Astrocyte of the spinal cord (primary cell): ENCODE data around the gene C6orf132.
"Not testable (repeated sequence)": the region's sequence is repeated elsewhere in the genome, so short reads cannot be mapped to it uniquely, and the experiment has no call there.

ENCODE experiments used
- DNase-seq: peaks from one replicate; pipeline ENCODE4 v3.0.0; 2011; ENCODE audit warnings: low read depth, low spot score
- H3K4me3 ChIP-seq: 2 replicates; pipeline ENCODE4 v1.5.1; 2011; ENCODE audit warnings: low read depth, mild to moderate bottlenecking, low read length, moderate library complexity
- in situ Hi-C: cut with HindIII; loops from 2 replicates; pipeline ENCODE4 v1.10.0; 2017; ENCODE audit warnings: low sequenced_read_pairs
- TF ChIP-seq, protein P1 (sequence below): IDR thresholded peaks from 2 replicates; pipeline ENCODE4 v1.5.1; 2012; ENCODE audit warnings: low read depth, mild to moderate bottlenecking, low read length, inconsistent platforms

Gene C6orf132

DNA sequence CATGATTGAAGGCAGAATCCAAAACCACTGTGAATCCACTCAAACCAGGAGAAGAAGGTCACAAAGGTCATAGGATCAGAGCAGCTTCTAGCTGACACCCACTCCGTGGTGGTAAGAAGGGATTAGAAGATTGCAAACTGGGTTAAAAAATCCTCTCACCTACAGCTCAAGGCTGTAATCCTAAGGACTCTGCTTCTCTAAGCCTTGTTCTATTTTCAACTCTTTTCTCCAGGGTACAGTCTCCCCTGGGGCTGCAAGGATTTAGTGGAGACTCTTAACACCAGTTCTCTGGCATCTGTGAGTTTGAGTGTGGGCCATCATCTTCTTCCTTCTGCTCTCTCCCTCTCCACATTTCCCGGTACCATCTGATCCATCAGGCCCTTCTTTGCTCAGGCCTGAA is 30.7 kb upstream of the C6orf132 start, which contains the start of gene GUCA1A:
Gene GUCA1A (plus strand): TSS at position 264 of the 400 bp plus-strand sequence. CDS start 250 bp downstream, outside the sequence.
- H3K4me3 ChIP-seq, result no peak within 1 kb of the TSS
- DNase-seq, result no peak
- in situ Hi-C loops, result no loop called here
- TF ChIP-seq, protein P1, sequence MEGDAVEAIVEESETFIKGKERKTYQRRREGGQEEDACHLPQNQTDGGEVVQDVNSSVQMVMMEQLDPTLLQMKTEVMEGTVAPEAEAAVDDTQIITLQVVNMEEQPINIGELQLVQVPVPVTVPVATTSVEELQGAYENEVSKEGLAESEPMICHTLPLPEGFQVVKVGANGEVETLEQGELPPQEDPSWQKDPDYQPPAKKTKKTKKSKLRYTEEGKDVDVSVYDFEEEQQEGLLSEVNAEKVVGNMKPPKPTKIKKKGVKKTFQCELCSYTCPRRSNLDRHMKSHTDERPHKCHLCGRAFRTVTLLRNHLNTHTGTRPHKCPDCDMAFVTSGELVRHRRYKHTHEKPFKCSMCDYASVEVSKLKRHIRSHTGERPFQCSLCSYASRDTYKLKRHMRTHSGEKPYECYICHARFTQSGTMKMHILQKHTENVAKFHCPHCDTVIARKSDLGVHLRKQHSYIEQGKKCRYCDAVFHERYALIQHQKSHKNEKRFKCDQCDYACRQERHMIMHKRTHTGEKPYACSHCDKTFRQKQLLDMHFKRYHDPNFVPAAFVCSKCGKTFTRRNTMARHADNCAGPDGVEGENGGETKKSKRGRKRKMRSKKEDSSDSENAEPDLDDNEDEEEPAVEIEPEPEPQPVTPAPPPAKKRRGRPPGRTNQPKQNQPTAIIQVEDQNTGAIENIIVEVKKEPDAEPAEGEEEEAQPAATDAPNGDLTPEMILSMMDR, result no peak

DNA sequence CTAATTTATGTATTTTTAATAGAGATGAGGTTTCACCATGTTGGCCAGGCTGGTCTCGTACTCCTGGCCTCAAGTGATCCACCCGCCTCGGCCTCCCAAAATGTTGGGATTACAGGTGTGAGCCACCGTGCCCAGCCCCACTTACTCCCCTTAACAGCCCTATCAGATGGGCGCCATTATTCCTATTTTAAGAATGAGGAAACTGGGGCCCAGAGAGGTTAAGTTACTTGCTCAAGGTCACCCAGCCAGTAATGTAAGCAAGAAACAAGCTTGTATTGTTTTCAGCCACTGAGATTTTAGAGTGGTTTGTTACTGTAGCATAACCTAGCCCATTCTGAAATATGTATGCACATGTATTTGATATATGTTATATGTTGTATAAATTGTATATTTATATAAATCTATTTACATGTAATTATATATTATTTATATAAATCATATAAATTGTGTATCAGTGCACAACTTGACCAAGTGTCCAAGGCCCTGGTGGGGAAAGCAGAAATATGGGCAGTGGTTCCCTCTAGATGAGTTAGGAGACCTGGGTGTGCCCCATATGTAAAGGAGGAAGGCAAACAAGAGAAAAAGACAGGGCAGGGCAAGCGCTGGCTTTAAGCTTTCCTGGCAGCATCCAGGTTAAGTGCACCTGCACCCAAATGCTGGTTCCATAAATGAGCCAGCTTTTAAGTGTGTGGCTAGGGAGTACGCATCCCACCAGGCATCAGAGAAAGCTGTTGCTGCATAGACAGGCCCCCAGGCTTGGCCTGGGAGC is 29.6 kb upstream of the C6orf132 start:
- TF ChIP-seq, protein P1, result no peak
- DNase-seq, result no peak
- H3K4me3 ChIP-seq, result no peak overlapping the region
- in situ Hi-C loops, result no loop called here

DNA sequence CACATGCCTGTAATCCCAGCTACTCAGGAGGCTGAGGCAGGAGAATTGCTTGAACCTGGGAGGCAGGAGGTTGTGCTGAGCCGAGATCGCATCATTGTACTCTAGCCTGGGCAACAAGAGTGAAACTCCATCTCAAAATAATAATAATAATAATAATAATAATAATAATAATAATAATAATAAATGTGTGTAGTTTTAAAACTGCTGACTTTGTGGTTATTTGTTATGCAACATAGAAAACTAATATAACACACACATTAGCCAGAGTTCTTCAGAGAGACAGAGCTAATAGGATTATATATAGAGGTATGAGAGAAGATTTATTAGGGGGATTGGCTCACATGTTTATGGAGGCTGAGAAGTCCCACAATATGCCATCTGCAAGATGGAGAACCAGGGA is 27.4 kb upstream of the C6orf132 start:
- in situ Hi-C loops, H3K4me3 ChIP-seq, DNase-seq: not testable (repeated sequence)

DNA sequence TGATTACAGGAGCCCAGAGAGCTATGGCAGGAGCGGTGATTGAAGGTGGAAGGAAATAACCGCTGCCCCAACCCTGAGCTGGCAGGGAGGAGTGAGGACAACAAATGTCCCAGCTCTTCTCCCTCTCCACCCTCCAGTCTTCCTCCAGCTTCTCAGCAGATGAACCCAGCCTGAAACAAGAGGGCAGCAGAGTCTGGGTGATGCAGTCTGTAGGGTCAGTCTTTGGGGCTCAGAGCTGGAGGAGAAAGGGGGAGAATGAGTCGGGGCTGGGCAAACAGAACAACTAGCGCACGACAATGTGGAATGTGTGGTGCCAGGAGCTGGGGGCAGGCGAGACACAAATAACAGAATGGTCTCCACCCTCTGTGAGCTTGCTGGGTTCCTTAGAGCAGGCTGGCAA is 26.2 kb upstream of the C6orf132 start:
- DNase-seq, result no peak
- TF ChIP-seq, protein P1, result peak; percentile 6
- H3K4me3 ChIP-seq, result no peak overlapping the region
- in situ Hi-C loops, result no loop called here

DNA sequence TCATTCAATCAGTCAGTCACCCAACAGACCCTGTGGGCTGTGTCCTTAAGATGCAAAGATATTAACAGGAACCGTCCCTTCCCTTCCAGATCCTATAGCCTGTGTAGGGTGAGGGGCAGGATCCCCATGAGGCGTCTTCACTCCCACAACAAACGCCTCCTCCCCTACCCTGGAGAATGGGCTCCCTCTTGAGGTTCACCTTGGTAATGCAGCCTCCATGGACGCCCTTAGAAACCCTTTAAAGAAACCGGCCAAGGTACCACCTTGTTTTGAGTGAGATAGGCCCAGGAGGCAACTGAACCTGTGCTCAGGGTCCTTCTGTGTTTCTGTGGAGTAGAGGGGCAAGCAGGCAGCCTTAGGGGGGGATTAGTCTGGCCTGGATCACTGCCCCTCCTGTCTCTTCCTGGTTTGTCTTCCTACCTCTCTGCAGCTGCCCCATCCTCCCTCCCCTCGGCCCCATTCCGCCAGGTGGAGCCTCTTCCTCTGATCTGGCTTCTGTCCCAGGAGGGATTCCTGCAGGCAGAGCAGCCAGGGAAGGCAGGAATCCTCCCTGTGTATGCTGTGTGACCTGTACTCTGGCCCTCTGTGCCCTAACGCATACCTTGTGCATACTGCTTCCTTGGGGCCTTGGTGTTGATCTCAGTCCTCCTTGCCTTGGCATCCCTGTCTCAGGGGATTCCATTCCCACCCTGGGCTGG is 24.2 kb upstream of the C6orf132 start:
- DNase-seq, result peak; percentile 71
- H3K4me3 ChIP-seq, result no peak overlapping the region
- in situ Hi-C loops, result no loop called here
- TF ChIP-seq, protein P1, result peak; percentile 95

DNA sequence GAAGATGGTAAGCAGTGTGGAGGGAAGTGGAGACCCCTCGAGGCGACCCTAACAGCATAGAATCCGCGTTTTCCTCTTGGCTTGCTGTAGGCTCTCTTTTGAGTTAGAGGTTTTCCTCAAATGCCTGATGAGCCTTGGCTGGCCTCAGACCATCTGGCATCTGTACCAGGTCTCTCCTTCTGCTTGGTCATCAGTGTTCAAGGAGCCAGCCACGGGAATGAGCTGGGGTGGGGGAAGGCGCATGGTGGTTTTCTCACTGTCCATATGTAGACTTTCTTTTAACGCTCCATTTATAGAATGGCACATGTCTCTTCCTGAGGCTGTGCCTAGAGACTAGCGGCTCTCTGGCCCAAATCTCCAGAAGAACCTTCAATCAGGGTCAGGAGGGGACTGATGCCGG is 22.6 kb upstream of the C6orf132 start:
- TF ChIP-seq, protein P1, result no peak
- no peak overlapping the region for H3K4me3 ChIP-seq
- in situ Hi-C loops, result no loop called here
- DNase-seq, result no peak

DNA sequence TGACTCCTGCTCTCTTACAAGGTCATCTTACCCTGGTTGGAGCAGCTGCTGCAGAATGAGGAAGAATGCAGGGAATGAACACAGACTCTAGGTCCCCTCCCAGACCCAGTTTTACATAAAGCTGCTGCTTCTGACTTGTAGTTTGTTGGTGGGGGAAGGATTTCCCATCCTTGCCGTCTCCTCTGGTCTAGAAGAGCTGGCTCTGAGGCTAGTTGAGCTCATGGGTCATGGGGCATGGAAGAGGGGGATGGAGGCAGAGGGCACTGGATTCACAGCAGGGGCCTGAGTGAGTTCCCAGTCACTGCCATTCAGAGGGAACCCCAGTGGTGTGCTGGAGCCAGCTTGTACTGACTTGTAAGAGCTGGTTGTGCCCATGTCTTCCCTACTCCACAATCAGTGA is 21.6 kb upstream of the C6orf132 start:
- DNase-seq, result no peak
- no peak overlapping the region for H3K4me3 ChIP-seq
- TF ChIP-seq, protein P1, result no peak
- in situ Hi-C loops, result no loop called here
